ENCODE measurements around the gene ETFB. TPM values are rescaled to one million over a fixed set of nuclear protein-coding genes. Genes with fewer than 3 reads are reported as not detected.

Gene ETFB
- total RNA-seq, 2 donors from 2014 or later = 58.7 to 61.5 TPM

DNA sequence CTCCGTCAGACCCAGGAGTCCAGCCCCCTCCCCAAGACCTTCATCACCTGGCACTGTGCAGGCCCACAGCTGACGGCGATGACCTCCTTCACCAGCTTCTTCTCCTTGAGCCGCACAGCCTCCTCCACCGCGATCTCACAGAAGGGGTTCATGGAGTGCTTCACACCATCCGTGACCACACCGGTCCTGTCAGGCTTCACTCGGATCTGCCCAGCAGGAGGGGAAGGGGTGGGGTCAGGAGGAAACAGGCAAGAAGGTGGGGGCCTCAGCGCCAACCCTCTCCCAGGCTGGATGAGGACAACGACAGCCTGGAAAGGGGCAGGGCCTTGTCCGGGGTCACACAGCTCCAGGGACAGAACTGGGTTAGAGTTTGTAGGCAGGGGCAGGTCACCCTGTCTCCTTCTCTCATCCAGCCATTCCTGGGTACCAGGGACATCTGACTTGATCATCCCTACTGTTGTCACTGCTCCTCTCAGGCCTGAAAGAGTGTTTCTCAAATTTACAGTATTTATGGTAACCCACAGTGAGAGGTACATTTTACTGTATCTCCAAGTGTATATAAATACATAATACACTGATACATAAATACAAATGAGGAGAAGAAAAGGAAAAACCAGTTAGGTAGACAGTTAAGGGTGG is 12.0 kb downstream of the ETFB start:
- 68 to 79% methylated on average over 7 to 12 of the region's 12 CpGs for WGBS, 2 donors
- no peaks in the 10 kb centered on the region for H3K4me1 ChIP-seq
- TF ChIP-seq, protein P1, sequence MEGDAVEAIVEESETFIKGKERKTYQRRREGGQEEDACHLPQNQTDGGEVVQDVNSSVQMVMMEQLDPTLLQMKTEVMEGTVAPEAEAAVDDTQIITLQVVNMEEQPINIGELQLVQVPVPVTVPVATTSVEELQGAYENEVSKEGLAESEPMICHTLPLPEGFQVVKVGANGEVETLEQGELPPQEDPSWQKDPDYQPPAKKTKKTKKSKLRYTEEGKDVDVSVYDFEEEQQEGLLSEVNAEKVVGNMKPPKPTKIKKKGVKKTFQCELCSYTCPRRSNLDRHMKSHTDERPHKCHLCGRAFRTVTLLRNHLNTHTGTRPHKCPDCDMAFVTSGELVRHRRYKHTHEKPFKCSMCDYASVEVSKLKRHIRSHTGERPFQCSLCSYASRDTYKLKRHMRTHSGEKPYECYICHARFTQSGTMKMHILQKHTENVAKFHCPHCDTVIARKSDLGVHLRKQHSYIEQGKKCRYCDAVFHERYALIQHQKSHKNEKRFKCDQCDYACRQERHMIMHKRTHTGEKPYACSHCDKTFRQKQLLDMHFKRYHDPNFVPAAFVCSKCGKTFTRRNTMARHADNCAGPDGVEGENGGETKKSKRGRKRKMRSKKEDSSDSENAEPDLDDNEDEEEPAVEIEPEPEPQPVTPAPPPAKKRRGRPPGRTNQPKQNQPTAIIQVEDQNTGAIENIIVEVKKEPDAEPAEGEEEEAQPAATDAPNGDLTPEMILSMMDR (IDR thresholded peaks at IDR 0.05) = no peak
- no peak for TF ChIP-seq POLR2A (IDR thresholded peaks at IDR 0.05)
- peaks cover 0 to 2% of the 10 kb centered on the region in 2 donors for H3K36me3 ChIP-seq (replicated peaks in 1 of 2; ENCODE audit: insufficient read depth in 1 of 2, low read depth in 2 of 2)
- no peak for DNase-seq
- no peak overlapping the region for H3K4me3 ChIP-seq
- no peak overlapping the region for H3K27ac ChIP-seq
- no peaks in the 10 kb centered on the region for H3K9me3 ChIP-seq
- ATAC-seq = no peak
- intact Hi-C loops (cut with DNase I) = no loop called here
- H3K27me3 ChIP-seq = no peaks in the 10 kb centered on the region

DNA sequence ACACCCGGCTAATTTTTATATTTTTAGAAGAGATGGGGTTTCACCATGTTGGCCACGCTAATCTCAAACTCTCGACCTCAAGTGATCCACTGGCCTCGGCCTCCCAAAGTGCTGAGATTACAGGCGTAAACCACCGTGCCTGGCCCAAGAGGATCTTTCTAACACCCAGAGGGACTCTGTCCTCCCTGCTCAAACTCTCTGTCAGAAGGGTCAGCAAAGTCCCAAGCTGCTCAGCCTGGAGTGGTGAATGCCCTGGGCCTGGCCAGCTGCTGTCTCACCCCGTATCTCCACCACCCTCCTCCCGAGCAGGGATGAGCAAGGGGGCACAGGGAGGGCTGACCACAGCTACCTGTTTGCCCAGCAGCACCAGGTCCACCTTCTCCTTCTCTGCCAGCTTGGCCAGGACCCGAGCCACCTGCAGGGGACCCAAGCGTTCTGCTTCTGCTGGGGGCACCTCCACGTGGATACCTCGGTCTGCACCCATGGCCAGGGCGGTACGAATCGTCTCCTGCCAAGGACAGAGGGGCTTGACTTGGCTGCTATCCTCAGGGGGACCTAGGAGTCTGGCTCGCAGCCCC is 13.3 kb downstream of the ETFB start:
- no peaks in the 10 kb centered on the region for H3K4me1 ChIP-seq
- no peak for TF ChIP-seq POLR2A (IDR thresholded peaks at IDR 0.05)
- TF ChIP-seq, protein P1 (IDR thresholded peaks at IDR 0.05) = no peak
- no peak for DNase-seq
- H3K4me3 ChIP-seq = no peak overlapping the region
- 91 to 94% methylated on average over 9 to 16 of the region's 16 CpGs for WGBS, 2 donors
- intact Hi-C loops (cut with DNase I) = no loop called here
- H3K27ac ChIP-seq = no peak overlapping the region
- no peaks in the 10 kb centered on the region for H3K9me3 ChIP-seq
- H3K36me3 ChIP-seq (replicated peaks in 1 of 2; ENCODE audit: insufficient read depth in 1 of 2, low read depth in 2 of 2) = peaks cover 0 to 2% of the 10 kb centered on the region in 2 donors
- no peak for ATAC-seq
- H3K27me3 ChIP-seq = no peaks in the 10 kb centered on the region

DNA sequence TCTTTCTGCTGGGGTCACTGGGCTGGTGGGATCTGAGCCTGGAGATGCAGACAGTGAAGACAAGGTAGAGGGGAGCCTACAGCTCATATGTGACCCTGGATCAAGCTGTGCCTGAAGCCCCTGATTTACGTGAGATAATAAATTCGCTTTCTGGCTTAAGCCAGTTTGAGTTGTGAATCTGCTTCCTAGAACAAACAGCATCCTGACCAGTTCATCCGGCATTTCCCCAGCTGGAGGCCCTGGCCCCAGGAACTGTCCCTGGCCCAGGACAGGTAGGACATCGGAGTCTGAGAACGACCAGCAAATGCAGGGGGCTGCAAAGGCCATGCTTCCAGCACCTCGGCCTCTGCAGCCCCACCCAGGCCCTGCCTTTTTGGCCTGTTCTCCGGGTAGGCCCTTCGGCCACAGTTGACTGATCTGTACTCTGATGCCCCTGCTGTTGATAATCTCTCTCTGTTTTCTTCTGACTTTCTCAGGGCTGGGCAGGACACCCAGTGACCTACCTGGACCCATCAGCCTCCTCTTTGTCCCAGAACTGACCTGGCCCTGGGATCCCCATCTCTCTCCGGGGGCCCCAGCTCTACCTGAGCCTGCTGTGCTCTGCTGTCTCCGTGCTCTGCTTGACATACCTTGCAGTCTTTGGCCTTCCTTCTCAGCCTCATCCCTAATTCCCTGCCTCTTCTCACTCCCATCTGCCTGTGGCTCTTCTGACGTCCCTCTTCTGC is 14.8 kb downstream of the ETFB start:
- ATAC-seq = no peak
- Histone ChIP-seq H3K27me3 (no peaks in the 10 kb centered on the region), H3K36me3 (replicated peaks in 1 of 2; ENCODE audit: insufficient read depth in 1 of 2, low read depth in 2 of 2) (peaks cover 0 to 2% of the 10 kb centered on the region in 2 donors), H3K4me3 (no peak overlapping the region), H3K9me3 (no peaks in the 10 kb centered on the region), H3K4me1 (no peaks in the 10 kb centered on the region), H3K27ac (no peak overlapping the region)
- intact Hi-C loops (cut with DNase I) = no loop called here
- no peak for DNase-seq
- WGBS, 2 donors = 96 to 98% methylated on average over 10 to 11 of the region's 11 CpGs
- TF ChIP-seq POLR2A (IDR thresholded peaks at IDR 0.05) = no peak
- TF ChIP-seq, protein P1 (IDR thresholded peaks at IDR 0.05) = no peak

DNA sequence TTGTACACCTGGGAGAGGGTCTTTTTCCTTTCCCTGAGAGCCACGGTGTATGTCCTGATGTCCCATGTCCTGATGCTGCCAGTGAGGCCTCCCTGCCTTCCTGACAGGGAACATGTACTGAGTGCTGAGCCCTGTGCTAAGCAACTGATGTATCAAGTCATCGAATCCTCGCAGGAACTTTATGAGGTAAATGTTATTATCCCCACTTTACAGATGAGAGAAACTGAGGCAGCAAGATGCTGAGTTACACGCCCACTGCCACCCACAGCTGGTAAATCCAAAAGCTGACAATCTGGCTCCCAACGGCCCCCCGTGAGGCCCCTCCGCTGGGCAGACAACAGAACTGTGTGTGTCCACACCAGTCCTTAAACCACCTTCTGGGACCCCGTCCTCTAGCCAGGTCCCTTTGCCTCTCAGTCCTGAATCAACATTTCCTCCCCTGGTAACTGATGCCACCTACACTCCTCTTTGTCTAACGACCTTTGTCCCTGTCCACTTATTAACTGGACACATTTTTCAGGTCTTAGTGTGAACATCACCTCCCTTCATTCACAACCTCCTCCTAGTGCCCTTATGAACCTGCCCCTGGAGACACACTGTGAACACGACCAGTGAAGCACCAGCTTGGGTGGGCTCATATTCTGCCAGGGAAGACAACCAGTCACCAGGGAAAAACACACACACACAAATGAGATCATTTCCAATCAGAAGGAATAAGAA is 18.8 kb downstream of the ETFB start:
- no peak overlapping the region for H3K4me3 ChIP-seq
- no peak overlapping the region for H3K27ac ChIP-seq
- no peaks in the 10 kb centered on the region for H3K27me3 ChIP-seq
- H3K4me1 ChIP-seq = no peaks in the 10 kb centered on the region
- 83 to 87% methylated on average over 10 of the region's 10 CpGs for WGBS, 2 donors
- peaks cover 0 to 6% of the 10 kb centered on the region in 2 donors for H3K36me3 ChIP-seq (replicated peaks in 1 of 2; ENCODE audit: insufficient read depth in 1 of 2, low read depth in 2 of 2)
- intact Hi-C loops (cut with DNase I) = loop anchor here (10.0 kb wide), 1 partner anchor 47 kb away; the partner anchor contains the start of gene C19orf84
- H3K9me3 ChIP-seq = no peaks in the 10 kb centered on the region
- no peak for TF ChIP-seq POLR2A (IDR thresholded peaks at IDR 0.05)
- TF ChIP-seq, protein P1 (IDR thresholded peaks at IDR 0.05) = no peak
- ATAC-seq (no peak), DNase-seq (no peak)

Data from body of pancreas (tissue), 4 donors.